OCI-LY3 (cell line): ENCODE results near the gene LRRTM1.

Source experiments
- H2AFZ ChIP-seq: fragments of 200-600, 300-600 bp; shearing (Covaris generic); 2 replicates; pipeline ENCODE4 v1.6.0; 2014; ENCODE audit warnings: antibody characterized with exemption, low read depth, low read length
- H3K27ac ChIP-seq: fragments of 200-600, 300-600 bp; sonication (generic); 2 replicates; pipeline ENCODE4 v1.5.1; 2014; ENCODE audit warnings: mild to moderate bottlenecking, low read length, moderate library complexity, mixed read lengths
- H3K27me3 ChIP-seq: fragments of 200-600, 300-600 bp; sonication (generic); 2 replicates; pipeline ENCODE4 v1.6.1; 2014; ENCODE audit warnings: low read depth, low read length, mixed read lengths
- H3K36me3 ChIP-seq: fragments of 200-600, 300-600 bp; sonication (generic); replicated peaks from 2 replicates; pipeline ENCODE3; 2014; ENCODE audit warnings: low read depth, low read length, mixed read lengths
- H3K4me1 ChIP-seq: fragments of 300-600, 200-600 bp; sonication (generic); 2 replicates; pipeline ENCODE4 v1.6.1; 2014; ENCODE audit warnings: low read length, mixed read lengths
- H3K4me2 ChIP-seq: fragments of 200-600, 300-600 bp; sonication (generic); 2 replicates; pipeline ENCODE4 v1.6.1; 2014; ENCODE audit warnings: low read length, mixed read lengths
- H3K4me3 ChIP-seq: fragments of 300-600, 200-600 bp; sonication (generic); 2 replicates; pipeline ENCODE4 v1.5.1; 2014; ENCODE audit warnings: antibody characterized with exemption, mild to moderate bottlenecking, low read length, moderate library complexity
- H3K79me2 ChIP-seq: fragments of 300-600, 200-600 bp; shearing (Covaris generic); 2 replicates; pipeline ENCODE4 v1.6.1; 2014; ENCODE audit warnings: mild to moderate bottlenecking, low read length, mixed read lengths
- H3K9ac ChIP-seq: fragments of 300-600, 200-600 bp; shearing (Covaris generic); 2 replicates; pipeline ENCODE4 v1.6.0; 2014; ENCODE audit warnings: mild to moderate bottlenecking, low read length, moderate library complexity
- H3K9me3 ChIP-seq: fragments of 200-600, 300-600 bp; shearing (Covaris generic); 2 replicates; pipeline ENCODE4 v1.6.1; 2014; ENCODE audit warnings: low read length, mixed read lengths; ENCODE audit not compliant: insufficient read depth
- H4K20me1 ChIP-seq: fragments of 200-600, 300-600 bp; sonication (generic); 2 replicates; pipeline ENCODE4 v1.6.1; 2016; ENCODE audit warnings: low read length, mixed read lengths; ENCODE audit not compliant: insufficient read depth
- CTCF ChIP-seq: fragments of 200-600, 300-600 bp; sonication (generic); IDR thresholded peaks from 2 replicates; pipeline ENCODE4 v1.5.1; 2014; ENCODE audit warnings: antibody characterized with exemption, low read length, low read depth
- EZH2phosphoT487 ChIP-seq: fragments of 200-600 bp; shearing (Covaris generic); IDR thresholded peaks from 2 replicates; pipeline ENCODE4 v1.6.1; 2018; ENCODE audit warnings: antibody characterized with exemption, mixed run types, low read depth

LRRTM1 gene

DNA sequence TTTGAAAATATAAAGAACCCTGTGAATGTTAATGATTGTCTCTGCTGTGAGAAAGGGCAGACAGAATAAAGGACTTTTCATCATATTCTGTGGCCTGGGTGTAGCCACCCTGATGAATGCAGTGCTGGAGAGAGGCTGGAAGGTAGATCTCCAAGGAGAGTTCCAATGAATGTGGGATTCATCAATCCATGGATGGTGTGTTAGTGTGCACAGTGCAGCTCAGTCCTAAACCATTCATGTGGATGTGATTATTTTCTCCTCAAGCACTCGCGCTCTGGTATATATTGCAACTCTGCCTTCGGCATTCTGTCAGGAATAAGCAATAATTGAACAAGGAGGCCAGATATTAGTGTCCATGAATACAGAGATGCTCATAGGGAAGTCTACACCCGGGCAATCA lies 47.1 kb downstream of the LRRTM1 start:
- Histone ChIP-seq H3K36me3 (no peaks in the 10 kb centered on the region), H3K79me2 (no peaks in the 10 kb centered on the region), H3K4me2 (no peak overlapping the region)

DNA sequence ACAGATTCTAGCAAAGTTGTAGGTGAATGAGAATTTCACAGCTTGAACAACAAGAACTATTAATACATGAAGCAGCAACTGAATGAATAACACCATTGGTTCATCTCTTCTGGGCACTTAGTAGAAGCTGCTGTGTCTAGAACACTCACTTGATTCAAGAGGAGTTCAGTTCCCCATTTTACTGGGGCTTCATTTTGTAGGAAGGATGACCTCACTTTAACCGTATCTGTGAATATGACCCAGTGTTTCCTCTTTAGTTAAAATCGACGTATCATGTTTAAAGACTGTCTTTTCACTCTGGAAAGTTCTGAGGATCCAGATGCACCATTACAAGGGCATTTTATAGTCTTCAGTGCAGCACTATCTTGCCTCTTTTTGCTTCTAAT lies 47.8 kb downstream of the LRRTM1 start:
- TF ChIP-seq EZH2phosphoT487 (no peak), CTCF (no peak)
- no peak overlapping the region for H3K27ac ChIP-seq
- H3K9me3 ChIP-seq: no peaks in the 10 kb centered on the region
- H2AFZ ChIP-seq: no peak overlapping the region
- no peak overlapping the region for H3K4me3 ChIP-seq
- H3K4me2 ChIP-seq: no peak overlapping the region
- H3K9ac ChIP-seq: no peak overlapping the region
- no peaks in the 10 kb centered on the region for H3K79me2 ChIP-seq
- no peaks in the 10 kb centered on the region for H3K4me1 ChIP-seq
- H4K20me1 ChIP-seq: no peaks in the 10 kb centered on the region
- no peaks in the 10 kb centered on the region for H3K36me3 ChIP-seq
- H3K27me3 ChIP-seq: no peaks in the 10 kb centered on the region

More for the DNA sequence above, 47.1 kb downstream of the LRRTM1 start:
- Histone ChIP-seq H3K9me3 (no peaks in the 10 kb centered on the region), H3K27me3 (no peaks in the 10 kb centered on the region), H3K4me3 (no peak overlapping the region), H4K20me1 (no peaks in the 10 kb centered on the region), H3K4me1 (no peaks in the 10 kb centered on the region), H3K27ac (no peak overlapping the region), H3K9ac (no peak overlapping the region), H2AFZ (no peak overlapping the region)
- no peak for TF ChIP-seq EZH2phosphoT487
- TF ChIP-seq CTCF: no peak

GRCh38 chr2:80255918-80256781 lies 48.4 kb downstream of the LRRTM1 start:
- Histone ChIP-seq H3K27me3 (no peaks in the 10 kb centered on the region), H3K36me3 (no peaks in the 10 kb centered on the region), H2AFZ (no peak overlapping the region), H3K9me3 (no peaks in the 10 kb centered on the region), H3K4me2 (no peak overlapping the region), H3K9ac (no peak overlapping the region), H3K4me1 (no peaks in the 10 kb centered on the region), H4K20me1 (no peaks in the 10 kb centered on the region), H3K27ac (no peak overlapping the region), H3K79me2 (no peaks in the 10 kb centered on the region), H3K4me3 (no peak overlapping the region)
- TF ChIP-seq EZH2phosphoT487: no peak
- TF ChIP-seq CTCF: peak; percentile 21

- Histone ChIP-seq H3K4me2 (no peak overlapping the region), H3K9me3 (no peaks in the 10 kb centered on the region), H3K4me3 (no peak overlapping the region), H3K4me1 (no peaks in the 10 kb centered on the region), H2AFZ (no peak overlapping the region), H3K36me3 (no peaks in the 10 kb centered on the region), H3K79me2 (no peaks in the 10 kb centered on the region), H3K27ac (no peak overlapping the region), H4K20me1 (no peaks in the 10 kb centered on the region), H3K27me3 (no peaks in the 10 kb centered on the region), H3K9ac (no peak overlapping the region)
- TF ChIP-seq CTCF (no peak), EZH2phosphoT487 (no peak)
These were observed 52.1 kb downstream of the LRRTM1 start for GRCh38 chr2:80252294-80252986.
